HepG2 (cell line): ENCODE data around the gene EFNA4. TPM values are rescaled to one million over a fixed set of nuclear protein-coding genes. Genes with fewer than 3 reads are reported as not detected.

ENCODE experiments used
- BHLHE40 ChIP-seq: IDR thresholded peaks from 2 replicates; pipeline ENCODE4 v1.6.1; 2011; ENCODE audit warnings: low read length, improper control_type of control experiment
- FOXA3 ChIP-seq: IDR thresholded peaks from 2 replicates; pipeline ENCODE4 v1.6.1; 2016; ENCODE audit warnings: missing genetic modification reagents, missing compliant biosample characterization
- KDM5B ChIP-seq: sonication (generic); formaldehyde crosslinking; IDR thresholded peaks from 2 replicates; pipeline ENCODE4 v1.4.0; 2020; ENCODE audit warnings: missing genetic modification reagents, mild to moderate bottlenecking, borderline replicate concordance
- KMT2B ChIP-seq: IDR thresholded peaks from 2 replicates; pipeline ENCODE4 v1.6.1; 2016; ENCODE audit warnings: missing genetic modification reagents, missing compliant biosample characterization
- MED13 ChIP-seq: sonication (generic); formaldehyde crosslinking; IDR thresholded peaks from 2 replicates; pipeline ENCODE4 v1.5.0; 2020; ENCODE audit warnings: missing genetic modification reagents
- MEIS2 ChIP-seq: sonication (generic); formaldehyde crosslinking; IDR thresholded peaks from 2 replicates; pipeline ENCODE4 v1.9.0; 2021; ENCODE audit warnings: mild to moderate bottlenecking, missing genetic modification reagents
- PLRG1 ChIP-seq: fragments of 450-650 bp; conservative IDR thresholded peaks from 2 replicates; pipeline ENCODE4 v1.6.1; 2016
- PTBP1 ChIP-seq: fragments of 200-400 bp; formaldehyde crosslinking; IDR thresholded peaks from 2 replicates; pipeline ENCODE4 v1.6.1; 2018; ENCODE audit warnings: low read length, low read depth; ENCODE audit not compliant: poor library complexity, severe bottlenecking
- RBAK ChIP-seq: sonication (generic); formaldehyde crosslinking; IDR thresholded peaks from 2 replicates; pipeline ENCODE4 v1.5.1; 2020; ENCODE audit warnings: mild to moderate bottlenecking, missing genetic modification reagents
- SIX1 ChIP-seq: sonication (generic); formaldehyde crosslinking; IDR thresholded peaks from 2 replicates; pipeline ENCODE4 v1.4.0; 2020; ENCODE audit warnings: missing genetic modification reagents, borderline replicate concordance
- SP1 ChIP-seq, 2 experiments: fragments of 450-650 bp in 1 of 2; sonication (generic) in 1 of 2; formaldehyde crosslinking in 1 of 2; IDR thresholded peaks; 2 replicates each; pipeline versions ENCODE4 v1.4.0 to v1.6.1; 2016 to 2020; ENCODE audit warnings: missing genetic modification reagents in 1 of 2
- TAF15 ChIP-seq: fragments of 200-400 bp; formaldehyde crosslinking; IDR thresholded peaks from one replicate; pipeline ENCODE4 v1.6.1; 2018; ENCODE audit warnings: mild to moderate bottlenecking, low read depth, low read length; ENCODE audit not compliant: poor library complexity, severe bottlenecking
- ZNF615 ChIP-seq: sonication (generic); formaldehyde crosslinking; IDR thresholded peaks from 2 replicates; pipeline ENCODE4 v1.5.0; 2020; ENCODE audit warnings: mild to moderate bottlenecking, missing genetic modification reagents, borderline replicate concordance
- ZNF7 ChIP-seq: IDR thresholded peaks from 2 replicates; pipeline ENCODE4 v1.6.1; 2016; ENCODE audit warnings: missing biosample characterization, missing genetic modification reagents
- ZNF781 ChIP-seq: sonication (generic); formaldehyde crosslinking; IDR thresholded peaks from 2 replicates; pipeline ENCODE4 v1.5.1; 2020; ENCODE audit warnings: borderline replicate concordance, mild to moderate bottlenecking, missing genetic modification reagents; ENCODE audit errors: not compliant biosample characterization
- polyA plus RNA-seq, 8 experiments: library from polyadenylated mRNA; depleted of rRNA in 3 of 8; stranded (reverse) in 7 of 8; unstranded in 1 of 8; fragments of >200 nt; fragmentation: Illumina TruSeq in 4 of 8; extraction: Trizol in 4 of 8; gene quantifications; 2 replicates each; pipeline versions ENCODE4 v1.2.1 to v1.2.3, GENCODE V29; 2011 to 2016; ENCODE audit warnings: low read depth in 4 of 8, missing spikeins in 1 of 8, mixed read lengths in 1 of 8; ENCODE audit not compliant: insufficient read depth in 1 of 8
- total RNA-seq, 5 experiments: library from RNA; depleted of rRNA; stranded (reverse); fragments of >200 nt; fragmentation: Illumina TruSeq; extraction: Trizol; gene quantifications; 2 replicates each; pipeline ENCODE4 v1.2.3, GENCODE V29; 2016; ENCODE audit warnings: low read depth in 1 of 5
- TF ChIP-seq, protein P1 (sequence below): sonication (generic); formaldehyde crosslinking; IDR thresholded peaks from 2 replicates; pipeline ENCODE4 v1.4.0; 2020; ENCODE audit warnings: low read depth, mild to moderate bottlenecking, missing genetic modification reagents
- TF ChIP-seq, protein P2 (sequence below), 2 experiments: fragments of 450-650 bp in 1 of 2; sonication (generic) in 1 of 2; formaldehyde crosslinking; IDR thresholded peaks; 2 replicates each; pipeline versions ENCODE4 v1.5.0 to v1.8.0; 2020 to 2022; ENCODE audit warnings: mild to moderate bottlenecking in 1 of 2, missing genetic modification reagents in 1 of 2
- TF ChIP-seq, protein P3 (sequence below): sonication (generic); formaldehyde crosslinking; IDR thresholded peaks from 2 replicates; pipeline ENCODE4 v1.5.0; 2020; ENCODE audit warnings: missing genetic modification reagents
- TF ChIP-seq, protein P4 (sequence below): sonication (generic); formaldehyde crosslinking; IDR thresholded peaks from 2 replicates; pipeline ENCODE4 v1.5.1; 2020; ENCODE audit warnings: missing genetic modification reagents, mild to moderate bottlenecking, borderline replicate concordance
- TF ChIP-seq, protein P5 (sequence below): sonication (generic); formaldehyde crosslinking; IDR thresholded peaks from 2 replicates; pipeline ENCODE4 v1.5.0; 2020; ENCODE audit warnings: missing genetic modification reagents, mild to moderate bottlenecking, borderline replicate concordance

Gene EFNA4
- total and polyA plus RNA-seq, 2 of the 13 experiments (the other 11 are each of a cell fraction or from before 2014, with no cell fraction given), result 12.0 to 17.2 TPM

DNA sequence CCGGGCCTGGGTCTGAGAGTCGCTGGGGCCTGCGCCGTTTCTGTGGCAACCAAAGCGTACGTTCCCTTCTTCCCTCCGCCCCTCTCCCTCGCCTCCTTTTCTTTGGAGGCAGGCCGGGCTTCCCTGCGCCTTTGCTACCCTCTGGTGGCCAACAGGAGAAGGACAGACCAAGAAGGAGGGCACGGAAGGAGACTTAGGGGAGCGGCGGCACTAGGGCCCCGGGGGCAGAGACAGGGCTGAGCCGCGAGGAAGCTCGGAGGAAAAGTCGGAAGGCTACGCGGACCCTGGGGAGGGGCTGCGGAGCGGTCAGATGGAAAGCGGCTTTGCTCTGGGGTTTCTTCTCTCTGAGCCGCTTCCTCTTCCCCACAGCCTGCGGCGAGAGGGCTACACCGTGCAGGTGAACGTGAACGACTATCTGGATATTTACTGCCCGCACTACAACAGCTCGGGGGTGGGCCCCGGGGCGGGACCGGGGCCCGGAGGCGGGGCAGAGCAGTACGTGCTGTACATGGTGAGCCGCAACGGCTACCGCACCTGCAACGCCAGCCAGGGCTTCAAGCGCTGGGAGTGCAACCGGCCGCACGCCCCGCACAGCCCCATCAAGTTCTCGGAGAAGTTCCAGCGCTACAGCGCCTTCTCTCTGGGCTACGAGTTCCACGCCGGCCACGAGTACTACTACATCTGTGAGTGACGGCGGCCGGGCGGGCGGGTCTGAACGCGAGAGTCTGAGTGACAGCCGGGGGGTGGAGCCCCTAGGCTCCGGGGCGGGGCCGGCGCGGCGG, 21.4 kb downstream of the EFNA4 start (continued):
- TF ChIP-seq, protein P1, sequence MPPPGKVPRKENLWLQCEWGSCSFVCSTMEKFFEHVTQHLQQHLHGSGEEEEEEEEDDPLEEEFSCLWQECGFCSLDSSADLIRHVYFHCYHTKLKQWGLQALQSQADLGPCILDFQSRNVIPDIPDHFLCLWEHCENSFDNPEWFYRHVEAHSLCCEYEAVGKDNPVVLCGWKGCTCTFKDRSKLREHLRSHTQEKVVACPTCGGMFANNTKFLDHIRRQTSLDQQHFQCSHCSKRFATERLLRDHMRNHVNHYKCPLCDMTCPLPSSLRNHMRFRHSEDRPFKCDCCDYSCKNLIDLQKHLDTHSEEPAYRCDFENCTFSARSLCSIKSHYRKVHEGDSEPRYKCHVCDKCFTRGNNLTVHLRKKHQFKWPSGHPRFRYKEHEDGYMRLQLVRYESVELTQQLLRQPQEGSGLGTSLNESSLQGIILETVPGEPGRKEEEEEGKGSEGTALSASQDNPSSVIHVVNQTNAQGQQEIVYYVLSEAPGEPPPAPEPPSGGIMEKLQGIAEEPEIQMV, result peak; percentile 80; the same call in 1 of the 2 replicates
- no peak for TF ChIP-seq ZNF7 (CRISPR knock-in tag)
- TF ChIP-seq PTBP1, result peak; percentile 77
- no peak; the same call in 1 of the 2 replicates for TF ChIP-seq KDM5B (CRISPR knock-in tag)
- TF ChIP-seq KMT2B (CRISPR knock-in tag), result peak; percentile 73; the same call in 1 of the 2 replicates
- TF ChIP-seq ZNF615 (CRISPR knock-in tag), result no peak
- TF ChIP-seq TAF15, result peak; percentile 39
- TF ChIP-seq, protein P2, sequence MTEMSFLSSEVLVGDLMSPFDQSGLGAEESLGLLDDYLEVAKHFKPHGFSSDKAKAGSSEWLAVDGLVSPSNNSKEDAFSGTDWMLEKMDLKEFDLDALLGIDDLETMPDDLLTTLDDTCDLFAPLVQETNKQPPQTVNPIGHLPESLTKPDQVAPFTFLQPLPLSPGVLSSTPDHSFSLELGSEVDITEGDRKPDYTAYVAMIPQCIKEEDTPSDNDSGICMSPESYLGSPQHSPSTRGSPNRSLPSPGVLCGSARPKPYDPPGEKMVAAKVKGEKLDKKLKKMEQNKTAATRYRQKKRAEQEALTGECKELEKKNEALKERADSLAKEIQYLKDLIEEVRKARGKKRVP (CRISPR knock-in tag; IDR thresholded peaks at IDR 0.05), result 0 out of 4 replicates have a peak, but pooled peaks of 1 of the 2 experiments have one; percentile 43
- TF ChIP-seq, protein P3, sequence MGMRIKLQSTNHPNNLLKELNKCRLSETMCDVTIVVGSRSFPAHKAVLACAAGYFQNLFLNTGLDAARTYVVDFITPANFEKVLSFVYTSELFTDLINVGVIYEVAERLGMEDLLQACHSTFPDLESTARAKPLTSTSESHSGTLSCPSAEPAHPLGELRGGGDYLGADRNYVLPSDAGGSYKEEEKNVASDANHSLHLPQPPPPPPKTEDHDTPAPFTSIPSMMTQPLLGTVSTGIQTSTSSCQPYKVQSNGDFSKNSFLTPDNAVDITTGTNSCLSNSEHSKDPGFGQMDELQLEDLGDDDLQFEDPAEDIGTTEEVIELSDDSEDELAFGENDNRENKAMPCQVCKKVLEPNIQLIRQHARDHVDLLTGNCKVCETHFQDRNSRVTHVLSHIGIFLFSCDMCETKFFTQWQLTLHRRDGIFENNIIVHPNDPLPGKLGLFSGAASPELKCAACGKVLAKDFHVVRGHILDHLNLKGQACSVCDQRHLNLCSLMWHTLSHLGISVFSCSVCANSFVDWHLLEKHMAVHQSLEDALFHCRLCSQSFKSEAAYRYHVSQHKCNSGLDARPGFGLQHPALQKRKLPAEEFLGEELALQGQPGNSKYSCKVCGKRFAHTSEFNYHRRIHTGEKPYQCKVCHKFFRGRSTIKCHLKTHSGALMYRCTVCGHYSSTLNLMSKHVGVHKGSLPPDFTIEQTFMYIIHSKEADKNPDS (CRISPR knock-in tag), result 0 out of 2 replicates have a peak, but pooled peaks have one; percentile 23
- no peak for TF ChIP-seq BHLHE40
- TF ChIP-seq, protein P4, sequence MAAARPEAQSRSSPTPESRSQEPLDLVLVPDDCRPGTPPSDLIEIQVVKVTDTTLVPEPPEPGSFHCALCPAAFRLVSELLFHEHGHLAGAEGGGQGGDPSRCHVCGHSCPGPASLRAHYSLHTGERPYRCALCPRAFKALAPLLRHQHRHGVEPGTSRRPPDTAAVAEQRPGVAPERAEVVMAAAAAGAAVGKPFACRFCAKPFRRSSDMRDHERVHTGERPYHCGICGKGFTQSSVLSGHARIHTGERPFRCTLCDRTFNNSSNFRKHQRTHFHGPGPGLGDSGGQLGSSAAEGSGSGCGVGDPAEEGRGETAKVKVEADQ (CRISPR knock-in tag), result peak; percentile 10; the same call in 1 of the 2 replicates
- no peak for TF ChIP-seq ZNF781
- peak; percentile 52 for TF ChIP-seq FOXA3
- TF ChIP-seq SIX1 (CRISPR knock-in tag), result 0 out of 2 replicates have a peak, but pooled peaks have one; percentile 27
- no peak for TF ChIP-seq MED13
- TF ChIP-seq RBAK (CRISPR knock-in tag), result no peak
- TF ChIP-seq MEIS2 (CRISPR knock-in tag), result peak; percentile 68
- no peak for TF ChIP-seq SP1 (IDR thresholded peaks at IDR 0.05)
- peak; percentile 53; the same call in 1 of the 2 replicates for TF ChIP-seq SP1 (CRISPR knock-in tag; IDR thresholded peaks at IDR 0.05)
- TF ChIP-seq, protein P5, sequence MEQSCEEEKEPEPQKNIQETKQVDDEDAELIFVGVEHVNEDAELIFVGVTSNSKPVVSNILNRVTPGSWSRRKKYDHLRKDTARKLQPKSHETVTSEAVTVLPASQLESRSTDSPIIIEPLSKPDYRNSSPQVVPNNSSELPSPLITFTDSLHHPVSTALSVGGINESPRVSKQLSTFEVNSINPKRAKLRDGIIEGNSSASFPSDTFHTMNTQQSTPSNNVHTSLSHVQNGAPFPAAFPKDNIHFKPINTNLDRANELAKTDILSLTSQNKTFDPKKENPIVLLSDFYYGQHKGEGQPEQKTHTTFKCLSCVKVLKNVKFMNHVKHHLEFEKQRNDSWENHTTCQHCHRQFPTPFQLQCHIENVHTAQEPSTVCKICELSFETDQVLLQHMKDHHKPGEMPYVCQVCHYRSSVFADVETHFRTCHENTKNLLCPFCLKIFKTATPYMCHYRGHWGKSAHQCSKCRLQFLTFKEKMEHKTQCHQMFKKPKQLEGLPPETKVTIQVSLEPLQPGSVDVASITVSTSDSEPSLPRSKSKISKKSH (CRISPR knock-in tag), result no peak; the same call in 1 of the 2 replicates
- no peak for TF ChIP-seq PLRG1
